ENCODE data around the gene PPP1R3E. TPM values are rescaled to one million over a fixed set of nuclear protein-coding genes. Genes with fewer than 3 reads are reported as not detected.
A peak's percentile ranks its signal among the peaks of the same experiment; 100 is the strongest.

PPP1R3E gene
- polyA plus RNA-seq, 1 of the 3 experiments (the other 2 are of a cell fraction), result 6.6 TPM

- H3K9me3 ChIP-seq, result no peaks in the 10 kb centered on the region
- H3K36me3 ChIP-seq (replicated peaks in 1 of 2; ENCODE audit: control insufficient read depth in 1 of 2, insufficient read depth in 2 of 2, low read length in 1 of 2), result peaks cover 39 to 56% of the 10 kb centered on the region in 2 experiments
- 22% methylated on average over 18 of the region's 63 CpGs for WGBS (ENCODE audit: low lambda C conversion rate)
- H3F3A ChIP-seq (replicated peaks; ENCODE audit: insufficient read depth), result peaks cover 40% of the 10 kb centered on the region
- H3K9ac ChIP-seq, result peak within 1 kb of the TSS; percentile 97
- peak within 1 kb of the TSS; percentile 74 for H2AFZ ChIP-seq (ENCODE audit: low read depth)
- ChIA-PET POLR2A (interaction anchor here (0.7 to 3.5 kb wide), 12 partner anchors 10 to 794 kb away, joined by 3 to 34 read pairs (median 4); partner anchors contain the start of genes ACIN1, BCL2L2, C14orf119 and DCAF11), CTCF (interaction anchor here (0.6 to 13.2 kb wide), 16 partner anchors 10 to 239 kb away, joined by 3 to 179 read pairs (median 3); partner anchors contain the start of genes BCL2L2, CMTM5, HOMEZ and NGDN)
- H3K4me2 ChIP-seq, result peak within 1 kb of the TSS; percentile 94
- H3K9me2 ChIP-seq, result no peaks in the 10 kb centered on the region
- peaks cover 13 to 19% of the 10 kb centered on the region in 2 experiments; a peak in 3 of 4 replicates for H3K4me1 ChIP-seq (ENCODE audit: control insufficient read depth in 1 of 2, insufficient read depth in 2 of 2, low read depth in 1 of 2, low read length in 1 of 2)
- H4K20me1 ChIP-seq (ENCODE audit: insufficient read depth), result no peaks in the 10 kb centered on the region
- peak within 1 kb of the TSS; percentile 84 to 92 for H3K4me3 ChIP-seq (ENCODE audit: low read depth in 2 of 2, low read length in 1 of 2)
- H3K27ac ChIP-seq (ENCODE audit: low read depth in 2 of 2, low read length in 1 of 2), result peak within 1 kb of the TSS; percentile 88 to 93
- no peaks in the 10 kb centered on the region for H3K27me3 ChIP-seq (ENCODE audit: insufficient read depth)
- DNase-seq, result peak; percentile 94
- H3K79me2 ChIP-seq (ENCODE audit: insufficient read depth), result peaks cover 64% of the 10 kb centered on the region
- peak; percentile 74 for TF ChIP-seq POLR2AphosphoS5 (IDR thresholded peaks at IDR 0.05; ENCODE audit: low read depth, low read length)
- peak; percentile 75 for TF ChIP-seq RFX5 (IDR thresholded peaks at IDR 0.05; ENCODE audit: low read length)
- no peak for TF ChIP-seq GATA2 (CRISPR knock-in tag; IDR thresholded peaks at IDR 0.05)
- TF ChIP-seq GABPA (IDR thresholded peaks at IDR 0.05; ENCODE audit: low read depth), result peak; percentile 73
- TF ChIP-seq REST (IDR thresholded peaks at IDR 0.05; ENCODE audit: low read depth, low read length), result no peak
- TF ChIP-seq MEF2A (IDR thresholded peaks at IDR 0.05; ENCODE audit: borderline replicate concordance, low read depth), result no peak
- TF ChIP-seq NFIC (IDR thresholded peaks at IDR 0.05; ENCODE audit: borderline replicate concordance), result no peak; the same call in 1 of the 2 replicates
- TF ChIP-seq SMC3 (IDR thresholded peaks at IDR 0.05; ENCODE audit: low read depth, low read length), result no peak
- TF ChIP-seq EZH2phosphoT487 (IDR thresholded peaks at IDR 0.05; ENCODE audit: borderline replicate concordance, low read depth), result no peak
- TF ChIP-seq YY1 (IDR thresholded peaks at IDR 0.05; ENCODE audit: low read depth), result peak; percentile 94
- peak; percentile 4; the same call in 1 of the 2 replicates for TF ChIP-seq NRF1 (IDR thresholded peaks at IDR 0.05; ENCODE audit: low read depth, low read length)
- TF ChIP-seq SIN3A (IDR thresholded peaks at IDR 0.05; ENCODE audit: borderline replicate concordance, low read depth, low read length), result peak; percentile 50; the same call in 1 of the 2 replicates
- peak; percentile 96 for TF ChIP-seq CHD2 (IDR thresholded peaks at IDR 0.05; ENCODE audit: low read length, partially characterized antibody)
- TF ChIP-seq RAD21 (IDR thresholded peaks at IDR 0.05; ENCODE audit: low read length), result no peak
- no peak for TF ChIP-seq TEAD4 (IDR thresholded peaks at IDR 0.05; ENCODE audit: borderline replicate concordance, insufficient read depth)
- peak; percentile 80; the same call in 1 of the 2 replicates for TF ChIP-seq ZBTB33 (IDR thresholded peaks at IDR 0.05; ENCODE audit: borderline replicate concordance, low read depth)
- TF ChIP-seq USF1 (IDR thresholded peaks at IDR 0.05; ENCODE audit: borderline replicate concordance, low read depth), result peak; percentile 94
- TF ChIP-seq EP300 (IDR thresholded peaks at IDR 0.05; ENCODE audit: borderline replicate concordance in 1 of 2, low read depth in 1 of 2, low read length in 1 of 2), result peak in 1 of 2 experiments; percentile 27; a peak in 1 of 4 replicates
- TF ChIP-seq USF2 (IDR thresholded peaks at IDR 0.05; ENCODE audit: borderline replicate concordance, low read depth, low read length), result peak; percentile 59; the same call in 1 of the 2 replicates
- no peak for TF ChIP-seq ELF1 (IDR thresholded peaks at IDR 0.05)
- peak; percentile 96 for TF ChIP-seq IRF3 (IDR thresholded peaks at IDR 0.05; ENCODE audit: low read depth, low read length)
- peak; percentile 27; the same call in 1 of the 2 replicates for TF ChIP-seq JUND (IDR thresholded peaks at IDR 0.05)
- TF ChIP-seq RCOR1 (IDR thresholded peaks at IDR 0.05; ENCODE audit: low read length), result no peak
These were observed 18.2 kb upstream of the PPP1R3E start, which contains the start of gene PABPN1 for GRCh38 chr14:23320584-23321571. Gene PABPN1, plus strand, starts transcription at chr14:23321457. Its CDS starts 13 bp downstream, at chr14:23321470.

All from SK-N-SH (cell line).